Urothelium cell line (cell line): ENCODE data around the gene OSBPL9.
"Not testable (repeated sequence)": the region's sequence is repeated elsewhere in the genome, so short reads cannot be mapped to it uniquely, and the experiment has no call there.

Experiments used
- DNase-seq: peaks from one replicate; pipeline ENCODE4 v3.0.0; 2011; ENCODE audit warnings: low spot score, mixed read lengths
- FAIRE-seq: peaks from 2 replicates; lab custom pipeline; 2011; peaks lifted over from hg19 to GRCh38; lab: Jason Lieb, UNC

The OSBPL9 gene

DNA sequence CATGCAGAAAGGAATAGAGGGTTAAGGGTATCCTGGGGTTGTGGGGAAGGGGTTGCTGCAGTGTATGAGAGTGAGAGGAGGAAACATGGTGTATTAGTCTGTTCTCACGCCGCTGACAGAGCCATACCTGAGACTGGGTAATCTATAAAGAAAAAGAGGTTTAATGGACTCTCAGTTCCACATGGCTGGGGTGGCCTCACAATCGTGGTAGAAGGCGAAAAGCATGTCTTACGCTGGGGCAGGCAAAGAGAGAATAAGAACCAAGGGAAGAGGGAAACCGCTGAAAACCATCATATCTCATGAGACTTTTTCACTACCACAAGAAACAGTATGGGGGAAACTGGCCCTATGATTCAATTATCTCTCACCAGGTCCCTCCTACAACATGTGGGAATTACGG is 17.7 kb downstream of the OSBPL9 start:
- FAIRE-seq: no peak
- DNase-seq: no peak

DNA sequence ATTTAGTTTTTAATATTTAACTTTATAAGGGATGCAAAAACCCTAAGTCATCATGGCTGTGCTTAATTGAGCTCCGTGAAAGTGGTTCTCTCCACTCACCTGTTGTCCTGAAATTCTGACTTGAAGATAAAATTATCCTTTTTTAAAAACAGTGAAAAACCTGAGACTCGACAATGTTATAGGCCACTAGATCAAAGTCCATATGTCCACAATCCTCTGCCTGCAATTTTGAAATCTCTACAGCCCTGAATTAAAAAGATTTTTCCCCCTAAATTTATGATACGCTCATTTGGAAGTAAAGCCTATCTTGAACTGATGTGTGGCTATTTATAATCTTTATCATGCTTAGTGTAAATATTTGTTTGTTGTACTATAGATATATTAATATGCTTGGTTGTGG is 18.7 kb downstream of the OSBPL9 start:
- DNase-seq: no peak
- FAIRE-seq: no peak

DNA sequence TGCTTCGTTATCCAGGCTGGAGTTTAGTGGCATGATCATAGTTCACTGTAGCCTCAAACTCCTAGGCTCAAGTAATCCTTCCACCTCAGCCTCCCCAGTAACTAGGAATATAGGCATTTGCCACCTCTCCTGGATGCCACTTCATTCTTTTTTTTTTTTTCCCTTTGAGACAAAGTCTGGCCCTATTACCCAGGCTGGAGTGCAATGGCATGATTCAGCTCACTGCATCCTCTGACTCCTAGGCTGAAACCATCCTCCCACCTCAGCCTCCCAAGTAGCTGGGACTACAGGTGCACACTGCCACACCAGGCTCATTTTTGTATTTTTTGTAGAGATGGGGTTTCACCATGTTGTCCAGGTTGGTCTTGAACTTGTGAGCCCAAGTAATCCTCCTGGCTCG is 19.3 kb downstream of the OSBPL9 start:
- no peak for FAIRE-seq
- DNase-seq: no peak

GRCh38 chr1:51636764-51637522 is 20.1 kb downstream of the OSBPL9 start:
- DNase-seq: peak; percentile 13
- no peak for FAIRE-seq

GRCh38 chr1:51638350-51638749 is 21.5 kb downstream of the OSBPL9 start:
- DNase-seq (no peak), FAIRE-seq (no peak)

- no peak for FAIRE-seq
- no peak for DNase-seq
Observed at GRCh38 chr1:51639694-51640093, 22.8 kb downstream of the OSBPL9 start.

DNA sequence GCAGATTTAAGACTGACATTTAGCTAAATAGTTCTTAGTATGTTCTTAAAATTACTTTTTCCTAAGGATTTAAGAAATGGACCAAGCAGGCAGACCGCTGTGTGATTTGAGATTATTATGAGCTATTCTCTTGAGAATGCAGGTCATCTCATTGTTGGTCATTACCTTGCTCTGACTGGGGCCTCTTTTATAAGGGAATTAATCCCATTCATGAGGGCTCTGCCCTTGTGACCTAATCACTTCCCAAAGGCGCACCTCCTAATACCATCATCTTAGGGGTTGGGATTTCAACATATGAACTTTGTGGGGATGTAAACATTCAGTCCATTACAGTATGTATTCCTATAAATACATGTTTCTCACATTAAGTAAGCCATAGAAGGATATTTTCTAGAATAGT is 24.2 kb downstream of the OSBPL9 start:
- no peak for DNase-seq
- no peak for FAIRE-seq

DNA sequence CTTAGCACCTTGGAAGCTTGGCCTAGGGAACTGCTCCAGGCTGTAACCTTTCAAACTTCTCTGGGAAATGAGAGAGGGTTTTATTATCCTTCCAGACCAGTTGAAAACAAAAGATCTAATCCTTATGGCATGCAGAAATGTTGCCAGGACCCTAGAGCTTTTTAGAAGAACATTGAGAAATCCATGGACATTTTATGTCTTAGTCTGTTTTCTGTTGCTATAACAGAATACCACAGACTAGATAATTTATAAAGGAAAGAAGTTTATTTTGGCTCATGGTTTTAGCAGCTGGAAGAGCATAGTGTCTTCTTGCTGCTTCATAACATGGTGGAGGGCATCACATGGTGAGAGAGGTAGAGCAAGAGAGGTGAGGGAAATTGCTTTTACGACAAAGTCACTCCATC is 25.8 kb downstream of the OSBPL9 start:
- FAIRE-seq: no peak
- DNase-seq: no peak

DNA sequence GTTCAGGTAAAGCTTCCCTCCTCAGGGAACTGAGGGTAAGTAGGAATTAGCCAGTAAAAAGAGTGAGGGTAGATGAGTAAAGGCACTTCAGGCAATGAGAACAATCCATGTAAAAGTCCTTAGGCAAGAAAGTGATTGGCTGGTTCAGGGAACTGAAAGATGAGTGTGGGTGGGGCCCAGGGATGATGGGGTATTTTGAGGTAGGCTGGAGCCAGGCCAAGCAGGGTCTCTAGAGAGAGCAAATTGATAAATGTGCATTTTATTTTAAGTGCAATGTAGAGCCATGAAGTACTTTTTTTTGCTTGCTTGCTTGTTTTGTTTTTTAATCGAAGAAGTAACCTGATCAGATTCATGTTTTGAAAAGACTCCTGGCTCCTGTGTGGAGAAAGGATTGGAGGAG is 26.5 kb downstream of the OSBPL9 start:
- DNase-seq (no peak), FAIRE-seq (no peak)

DNA sequence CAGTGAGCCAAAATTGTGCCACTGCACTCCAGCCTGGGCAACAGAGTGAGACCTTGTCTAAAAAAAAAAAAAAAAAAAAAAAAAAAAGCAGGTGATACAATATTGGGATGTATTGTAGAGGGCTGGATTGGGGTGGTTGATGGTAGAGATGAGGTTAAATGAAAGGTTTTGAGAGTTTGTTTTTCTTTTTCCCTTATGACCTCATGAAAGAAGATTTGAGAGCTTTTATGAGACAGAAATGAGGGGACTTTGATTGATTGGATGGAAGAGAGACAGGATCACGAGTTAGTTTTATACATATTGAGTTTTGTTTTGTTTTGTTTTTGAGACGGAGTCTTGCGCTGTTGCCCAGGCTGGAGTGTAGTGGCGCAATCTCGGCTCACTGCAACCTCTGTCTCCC is 27.1 kb downstream of the OSBPL9 start:
- FAIRE-seq (no peak), DNase-seq (no peak)

GRCh38 chr1:51644533-51645197 is 27.8 kb downstream of the OSBPL9 start:
- peak; percentile 76 for DNase-seq
- no peak for FAIRE-seq

DNA sequence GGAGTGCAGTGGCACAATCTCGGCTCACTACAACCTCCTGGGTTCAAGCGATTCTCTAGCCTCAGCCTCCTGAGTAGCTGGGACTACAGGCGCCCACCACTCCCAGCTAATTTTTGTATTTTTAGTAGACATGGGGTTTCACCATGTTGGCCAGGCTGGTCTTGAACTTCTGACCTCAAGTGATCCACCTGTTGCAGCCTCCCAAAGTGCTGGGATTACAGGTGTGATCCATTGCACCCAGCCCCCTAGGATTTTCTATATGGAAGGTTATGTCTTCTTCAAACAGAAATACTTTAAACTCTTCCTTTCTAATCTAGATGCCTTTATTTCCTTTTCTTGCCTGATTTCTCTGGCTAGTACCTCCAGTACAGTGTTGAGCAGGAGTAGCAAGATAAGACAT is 29.7 kb downstream of the OSBPL9 start:
- not testable (repeated sequence) for DNase-seq, FAIRE-seq

DNA sequence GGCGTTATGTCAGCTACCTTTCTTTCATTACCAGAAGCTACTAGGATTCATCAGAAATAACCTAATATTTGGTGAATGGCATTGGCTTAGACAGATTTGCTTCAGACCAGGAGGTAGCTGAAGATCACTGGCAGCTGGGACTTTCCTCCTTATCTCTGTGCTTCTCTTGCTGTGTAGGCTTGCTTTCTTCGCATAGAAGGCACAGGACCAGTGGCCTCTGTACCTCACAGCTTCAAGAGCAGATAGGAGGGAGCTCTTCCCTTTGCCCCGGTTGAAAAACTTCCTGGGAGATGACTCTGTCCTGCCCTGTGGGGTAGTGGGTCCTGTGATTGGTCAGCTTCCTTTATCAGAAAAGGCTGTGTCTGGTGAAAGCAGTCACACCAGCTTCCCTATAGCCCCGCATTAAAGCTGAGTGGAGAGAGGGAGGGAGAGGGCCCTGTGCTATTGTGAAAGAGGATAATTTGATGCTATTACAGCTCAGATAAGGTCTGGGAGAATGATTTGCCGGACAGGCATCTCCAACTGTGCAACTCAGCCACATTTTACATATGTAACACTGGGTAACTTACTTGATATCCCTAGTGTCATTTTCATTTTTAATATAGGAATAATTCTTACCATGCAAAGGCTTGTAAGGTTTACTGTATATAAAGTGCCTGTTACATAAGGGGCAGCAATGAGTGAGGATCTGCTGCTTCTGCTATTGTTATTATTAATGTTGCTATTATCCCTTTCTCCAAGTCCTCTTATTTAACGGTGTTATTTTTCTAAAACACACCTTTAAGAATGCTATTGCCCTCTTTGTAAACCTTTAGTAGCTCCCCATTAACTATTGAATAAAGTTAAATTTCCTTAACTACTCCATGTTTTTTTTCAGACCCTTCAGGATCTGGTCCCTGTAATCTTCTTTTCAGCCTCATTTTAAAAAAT is 31.6 kb downstream of the OSBPL9 start:
- no peak for FAIRE-seq
- DNase-seq: no peak

DNA sequence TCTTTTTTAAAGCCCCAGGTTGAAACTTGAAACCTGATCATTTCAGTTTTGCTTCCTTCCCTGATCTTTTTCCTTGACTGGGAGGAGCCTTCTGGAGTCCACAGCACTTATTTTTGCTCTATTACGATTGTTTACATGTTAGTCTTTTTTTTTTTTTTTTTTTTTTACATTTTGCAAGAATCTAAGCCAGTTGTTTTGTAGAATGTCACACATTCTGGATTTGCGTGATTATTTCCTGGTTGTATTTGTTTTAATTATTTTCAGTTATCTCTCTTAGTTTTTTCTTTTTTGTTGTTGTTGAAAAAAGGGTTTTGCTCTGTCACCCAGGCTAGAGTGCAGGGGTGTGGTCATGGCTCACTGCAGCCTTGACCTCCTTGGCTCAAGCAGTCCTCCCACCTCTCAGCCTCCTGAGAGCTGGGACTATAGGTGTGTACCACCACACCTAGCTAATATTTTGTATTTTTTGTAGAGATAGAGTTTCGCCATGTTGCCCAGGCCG is 32.8 kb downstream of the OSBPL9 start:
- no peak for FAIRE-seq
- no peak for DNase-seq

- no peak for FAIRE-seq
Observed at GRCh38 chr1:51650198-51650597, 33.3 kb downstream of the OSBPL9 start.

GRCh38 chr1:51651552-51651942 is 34.7 kb downstream of the OSBPL9 start:
- DNase-seq (no peak), FAIRE-seq (no peak)

More at GRCh38 chr1:51650198-51650597, 33.3 kb downstream of the OSBPL9 start:
- no peak for DNase-seq

- DNase-seq (no peak), FAIRE-seq (no peak)
Observed at GRCh38 chr1:51652599-51652998, 35.7 kb downstream of the OSBPL9 start.

- DNase-seq: no peak
- FAIRE-seq: no peak
Observed at GRCh38 chr1:51653127-51653526, 36.2 kb downstream of the OSBPL9 start.

DNA sequence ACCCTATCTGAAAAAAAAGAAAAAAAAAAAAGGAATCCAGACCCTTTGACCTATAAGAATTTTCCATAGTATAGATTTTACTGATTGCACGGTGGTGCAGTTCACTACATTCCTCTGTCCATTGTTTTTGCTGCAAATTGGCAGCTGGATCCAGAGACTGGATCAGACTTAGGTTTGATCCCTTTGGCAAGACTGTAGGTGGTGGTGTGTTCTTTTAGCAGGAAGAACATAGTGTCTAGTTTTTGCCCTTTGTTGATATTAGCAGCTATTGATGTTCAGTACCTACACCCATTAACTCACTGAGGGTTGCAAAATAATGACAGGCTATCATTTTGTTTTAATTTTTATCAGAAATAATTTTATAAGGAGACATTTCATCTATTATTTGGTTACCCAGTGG is 37.1 kb downstream of the OSBPL9 start:
- FAIRE-seq (no peak), DNase-seq (no peak)

DNA sequence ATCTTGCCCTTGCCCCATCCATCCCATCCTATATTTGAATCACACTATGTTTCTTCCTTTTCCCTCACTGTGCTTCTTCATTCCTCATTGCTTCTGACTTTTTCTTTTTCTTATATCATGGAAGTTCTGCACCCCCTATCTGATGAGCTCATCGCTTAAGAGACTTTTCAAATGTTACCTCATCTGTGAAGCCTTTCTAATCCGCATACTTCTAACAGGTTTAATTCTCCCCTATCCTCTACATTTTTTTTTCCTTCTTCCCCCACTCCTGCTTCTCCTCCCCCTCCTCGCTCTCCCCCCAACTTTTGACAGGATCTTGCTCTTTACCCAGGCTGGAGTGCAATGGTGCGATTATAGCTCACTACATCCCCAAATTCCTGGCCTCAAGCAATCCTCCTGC is 39.5 kb downstream of the OSBPL9 start:
- FAIRE-seq (no peak), DNase-seq (no peak)

DNA sequence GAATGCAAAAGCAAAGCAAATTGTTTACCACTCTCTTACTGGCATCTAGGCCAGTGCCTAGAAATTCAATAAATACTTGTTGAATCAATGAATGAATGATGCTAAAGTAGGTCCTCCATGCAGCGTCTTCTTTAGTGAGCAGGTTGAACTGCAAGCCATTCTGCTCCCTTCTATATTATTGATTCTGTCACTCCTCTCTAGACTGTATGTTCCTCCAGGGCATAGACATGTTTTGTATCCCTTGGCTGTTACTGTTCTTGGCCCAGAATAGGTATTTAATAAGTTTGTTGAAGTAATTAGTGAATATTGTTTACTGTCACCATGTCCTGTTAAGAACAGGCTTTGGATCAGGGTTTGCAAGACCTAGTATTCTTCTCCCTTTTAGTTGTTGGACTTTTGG is 43.7 kb downstream of the OSBPL9 start:
- FAIRE-seq (no peak), DNase-seq (no peak)
